ENCODE data around the gene HUS1B. TPM values are rescaled to one million over a fixed set of nuclear protein-coding genes. Genes with fewer than 3 reads are reported as not detected.

Gene HUS1B
- total and polyA plus RNA-seq, 2 of the 8 experiments (the other 6 are each of a cell fraction or from before 2014, with no cell fraction given), result 0.48 to 1.1 TPM

GRCh38 chr6:693723-694009 lies 36.8 kb upstream of the HUS1B start:
- Histone ChIP-seq H3K4me1 (replicated peaks in 1 of 4; ENCODE audit: control insufficient read depth in 3 of 4, insufficient read depth in 4 of 4, low read length in 3 of 4) (peaks cover 0 to 4% (median 1%) of the 10 kb centered on the region in 4 experiments; a peak in 4 of 7 replicates), H3K4me3 (ENCODE audit: extremely low read depth in 1 of 4, insufficient read depth in 2 of 4, low read depth in 3 of 4, low read length in 4 of 4) (peak overlapping the region; percentile 71 to 93 (median 88); a peak in 7 of 8 replicates), H4K20me1 (replicated peaks in 1 of 2; ENCODE audit: control insufficient read depth in 1 of 2, insufficient read depth in 2 of 2, low read length in 2 of 2) (peaks cover 0 to 2% of the 10 kb centered on the region in 2 experiments), H2BK12ac (ENCODE audit: low read depth, low read length) (no peak overlapping the region), H4K8ac (ENCODE audit: extremely low read depth, insufficient read depth, low read length) (no peak overlapping the region), H3K23me2 (ENCODE audit: low read depth, low read length) (peaks cover 7% of the 10 kb centered on the region), H3K4ac (replicated peaks; ENCODE audit: insufficient read length, low read depth, low read length) (no peak overlapping the region), H3K27ac (ENCODE audit: low read depth, low read length) (no peak overlapping the region), H3K14ac (ENCODE audit: insufficient read length) (no peak overlapping the region), H2BK15ac (ENCODE audit: low read length) (no peak overlapping the region), H4K5ac (ENCODE audit: insufficient read length, low read depth, low read length) (no peak overlapping the region), H2BK20ac (ENCODE audit: low read length) (no peak overlapping the region), H3K27me3 (replicated peaks in 1 of 4; ENCODE audit: control insufficient read depth in 3 of 4, extremely low read depth in 1 of 4, insufficient read depth in 3 of 4, low read length in 3 of 4) (no peaks in the 10 kb centered on the region), H3K79me1 (ENCODE audit: low read depth, low read length) (peaks cover 15% of the 10 kb centered on the region), H3K9ac (replicated peaks in 1 of 4; ENCODE audit: extremely low read depth in 1 of 4, low read depth in 3 of 4, low read length in 3 of 4) (no peak overlapping the region), H3K9me3 (ENCODE audit: insufficient read depth in 2 of 2, low read depth in 1 of 2, low read length in 1 of 2) (no peaks in the 10 kb centered on the region), H2BK5ac (ENCODE audit: low read depth, low read length) (0 out of 2 replicates have a peak overlapping the region, but pooled peaks have one; percentile 93), H3K18ac (ENCODE audit: extremely low read depth, low read length) (no peak overlapping the region; the same call in 1 of the 2 replicates), H2BK120ac (replicated peaks; ENCODE audit: low read depth, low read length) (no peak overlapping the region), H3K4me2 (ENCODE audit: insufficient read depth in 1 of 2, low read depth in 2 of 2, low read length in 2 of 2) (peak overlapping the region; percentile 65 to 99), H3K56ac (replicated peaks; ENCODE audit: insufficient read length, low read depth, low read length) (no peak overlapping the region), H4K91ac (replicated peaks; ENCODE audit: insufficient read length, low read length) (no peak overlapping the region), H3K36me3 (ENCODE audit: control insufficient read depth in 2 of 4, insufficient read depth in 4 of 4, low read length in 3 of 4) (peaks cover 0 to 2% (median 0%) of the 10 kb centered on the region in 4 experiments; a peak in 1 of 8 replicates), H3K23ac (ENCODE audit: insufficient read length) (no peak overlapping the region), H2AFZ (ENCODE audit: low read length) (no peak overlapping the region), H3K79me2 (ENCODE audit: control insufficient read depth in 1 of 2, insufficient read depth in 2 of 2, low read length in 2 of 2) (peaks cover 6 to 41% of the 10 kb centered on the region in 2 experiments), H2AK5ac (ENCODE audit: low read depth, low read length) (no peak overlapping the region)
- FAIRE-seq, result no peak
- ChIA-PET POLR2A (ENCODE audit: partially characterized antibody) (interaction anchor here (0.6 to 1.9 kb wide), 4 partner anchors 9 to 16 kb away, joined by 3 to 8 read pairs (median 4); no protein-coding TSS in a partner anchor), CTCF (ENCODE audit: partially characterized antibody) (interaction anchor here (0.6 to 4.0 kb wide), 15 partner anchors 11 to 506 kb away, joined by 3 to 18 read pairs (median 4); no protein-coding TSS in a partner anchor)
- no peak for DNase-seq (ENCODE audit: low read depth in 1 of 2, low spot score in 2 of 2)
- WGBS, 2 experiments (ENCODE audit: extremely low coverage in 1 of 2, insufficient coverage in 1 of 2, insufficient read length in 1 of 2, insufficient replicate concordance in 2 of 2, low coverage in 1 of 2, low lambda C conversion rate in 2 of 2, missing lambda C conversion rate in 1 of 2), result 86% methylated on average over 3 of the region's 12 CpGs; no CpG with 5 or more reads in 1 of the 2 experiments
- TF ChIP-seq SP2 (IDR thresholded peaks at IDR 0.05; ENCODE audit: low read length) (no peak), KDM1A (IDR thresholded peaks at IDR 0.05; ENCODE audit: borderline replicate concordance, low read length) (no peak), KDM4A (IDR thresholded peaks at IDR 0.05; ENCODE audit: low read depth, low read length, severe bottlenecking) (no peak), SRF (IDR thresholded peaks at IDR 0.05; ENCODE audit: low read depth, low read length) (no peak), TBP (IDR thresholded peaks at IDR 0.05; ENCODE audit: low read depth, low read length) (no peak), JUND (IDR thresholded peaks at IDR 0.05; ENCODE audit: low read length) (no peak), HDAC2 (IDR thresholded peaks at IDR 0.05; ENCODE audit: borderline replicate concordance in 1 of 2, low read depth in 2 of 2, low read length in 2 of 2) (no peak), RFX5 (IDR thresholded peaks at IDR 0.05; ENCODE audit: borderline replicate concordance, low read depth, low read length) (no peak), YY1 (IDR thresholded peaks at IDR 0.05; ENCODE audit: low read depth, low read length) (no peak), RAD21 (IDR thresholded peaks at IDR 0.05 in 1 of 2, conservative IDR thresholded peaks at IDR 0.05 in 1 of 2; ENCODE audit: low read depth in 2 of 2, low read length in 2 of 2) (no peak), CREB1 (IDR thresholded peaks at IDR 0.05) (no peak), MAFK (IDR thresholded peaks at IDR 0.05; ENCODE audit: low read depth, low read length) (no peak), EZH2 (IDR thresholded peaks at IDR 0.05; ENCODE audit: low read depth, low read length, severe bottlenecking) (no peak), SUZ12 (IDR thresholded peaks at IDR 0.05; ENCODE audit: low read length) (no peak)
